NCI-H82 (cell line): Measurements from ENCODE around the gene CCDC154.
"Not testable (repeated sequence)": the region's sequence is repeated elsewhere in the genome, so short reads cannot be mapped to it uniquely, and the experiment has no call there.

Source experiments
- DNase-seq: peaks from one replicate; lab custom pipeline; 2025; lab: John Stamatoyannopoulos, UW

Gene CCDC154

GRCh38 chr16:1472974-1473373 is 28.6 kb upstream of the CCDC154 start:
- DNase-seq = no peak

GRCh38 chr16:1471569-1472194 is 27.3 kb upstream of the CCDC154 start:
- DNase-seq = no peak

- no peak for DNase-seq
Observed at GRCh38 chr16:1470481-1471251, 26.3 kb upstream of the CCDC154 start.

- no peak for DNase-seq
Observed at GRCh38 chr16:1469693-1470201, 25.4 kb upstream of the CCDC154 start.

GRCh38 chr16:1469141-1469540 is 24.8 kb upstream of the CCDC154 start:
- not testable (repeated sequence) for DNase-seq

GRCh38 chr16:1468426-1468810 is 24.1 kb upstream of the CCDC154 start:
- no peak for DNase-seq

- DNase-seq = no peak
Observed at GRCh38 chr16:1466968-1467521, 22.7 kb upstream of the CCDC154 start.

GRCh38 chr16:1466054-1466453 is 21.7 kb upstream of the CCDC154 start:
- no peak for DNase-seq

GRCh38 chr16:1465567-1465915 is 21.2 kb upstream of the CCDC154 start:
- DNase-seq = no peak

- no peak for DNase-seq
Observed at GRCh38 chr16:1464894-1465566, 20.7 kb upstream of the CCDC154 start.

- DNase-seq = no peak
Observed at GRCh38 chr16:1464196-1464893, 20.0 kb upstream of the CCDC154 start.

- DNase-seq = no peak
Observed at GRCh38 chr16:1461146-1461545, 16.8 kb upstream of the CCDC154 start.

- no peak for DNase-seq
Observed at GRCh38 chr16:1460602-1461138, 16.3 kb upstream of the CCDC154 start.

- DNase-seq = no peak
Observed at GRCh38 chr16:1459967-1460366, 15.6 kb upstream of the CCDC154 start.

- no peak for DNase-seq
Observed at GRCh38 chr16:1458977-1459341, 14.6 kb upstream of the CCDC154 start.

- no peak for DNase-seq
Observed at GRCh38 chr16:1458336-1458976, 14.1 kb upstream of the CCDC154 start.

GRCh38 chr16:1457489-1458245 is 13.3 kb upstream of the CCDC154 start:
- no peak for DNase-seq

- no peak for DNase-seq
Observed at GRCh38 chr16:1456951-1457350, 12.6 kb upstream of the CCDC154 start.

- DNase-seq = no peak
Observed at GRCh38 chr16:1455190-1456171, 11.1 kb upstream of the CCDC154 start.
